B cell (primary cell): Measurements from ENCODE around the gene CACHD1. TPM values are rescaled to one million over a fixed set of nuclear protein-coding genes. Genes with fewer than 3 reads are reported as not detected.

Source experiments
- ATAC-seq: fragments of 200-7000 bp; cut with Tn5 transposase; one replicate; pipeline ENCODE4 v1.10.0; 2021; ENCODE audit warnings: low read depth, mild to moderate bottlenecking, moderate number of reproducible peaks, moderate library complexity
- CTCF ChIA-PET: fragments of 350-600 bp; sonication (Branson Sonifier 250); formaldehyde crosslinking; loops from one replicate; lab custom pipeline; 2021; ENCODE audit warnings: antibody characterized with exemption, inconsistent platforms; lab: Charles Lee
- POLR2A ChIA-PET: fragments of 350-600 bp; sonication (Branson Sonifier 250); formaldehyde crosslinking; loops from one replicate; lab custom pipeline; 2021; ENCODE audit warnings: antibody characterized with exemption; lab: Charles Lee
- DNase-seq: peaks from one replicate; pipeline ENCODE4 v3.0.0; 2013
- H2AFZ ChIP-seq: 2 replicates; pipeline ENCODE4 v1.6.1; 2012; ENCODE audit warnings: mild to moderate bottlenecking, low read depth, low read length; ENCODE audit not compliant: insufficient read depth, poor library complexity, severe bottlenecking
- H3K27ac ChIP-seq, 2 donors: 1 replicate in 1 of 2; 2 replicates in 1 of 2; pipeline ENCODE4 v1.5.1; 2012 to 2013; ENCODE audit warnings: low read length in 2 of 2, mild to moderate bottlenecking in 2 of 2, moderate library complexity in 1 of 2
- H3K27me3 ChIP-seq, 4 experiments: fragments of 200-600 bp in 1 of 4; sonication (generic) in 1 of 4; replicated peaks in 1 of 4; 1 replicate in 2 of 4; 2 replicates in 2 of 4; pipeline versions ENCODE4 v1.6.1 to v1.7.0; 2013 to 2016; ENCODE audit warnings: low read length in 3 of 4, mild to moderate bottlenecking in 2 of 4, mixed read lengths in 1 of 4, moderate library complexity in 1 of 4; ENCODE audit not compliant: insufficient read depth in 4 of 4, control insufficient read depth in 3 of 4; ENCODE audit errors: control extremely low read depth in 1 of 4
- H3K36me3 ChIP-seq, 2 experiments: replicated peaks in 1 of 2; 1 replicate in 1 of 2; 2 replicates in 1 of 2; pipeline versions ENCODE4 v1.6.1 to v1.7.1; 2013; ENCODE audit warnings: low read length in 1 of 2; ENCODE audit not compliant: insufficient read depth in 2 of 2, control insufficient read depth in 1 of 2; ENCODE audit errors: control extremely low read depth in 1 of 2, extremely low read depth in 1 of 2
- H3K4me1 ChIP-seq, 2 donors: fragments of 200-600 bp in 1 of 2; sonication (generic) in 1 of 2; 1 replicate in 1 of 2; 2 replicates in 1 of 2; pipeline versions ENCODE4 v1.5.1 to v1.6.1; 2013 to 2017; ENCODE audit warnings: low read length in 2 of 2; ENCODE audit not compliant: control insufficient read depth in 2 of 2, insufficient read depth in 2 of 2
- H3K4me2 ChIP-seq: replicated peaks from 2 replicates; pipeline ENCODE3; 2012; ENCODE audit warnings: mild to moderate bottlenecking, low read depth, low read length; ENCODE audit not compliant: poor library complexity, severe bottlenecking
- H3K4me3 ChIP-seq, 5 experiments: fragments of 200-600 bp in 1 of 5; sonication (generic) in 1 of 5; 1 replicate in 3 of 5; 2 replicates in 2 of 5; pipeline versions ENCODE4 v1.5.1 to v1.7.0; 2011 to 2016; ENCODE audit warnings: low read length in 4 of 5, mild to moderate bottlenecking in 4 of 5, low read depth in 2 of 5, control low read depth in 1 of 5, moderate library complexity in 1 of 5; ENCODE audit not compliant: insufficient read depth in 1 of 5; ENCODE audit errors: control extremely low read depth in 1 of 5, extremely low read depth in 1 of 5
- H3K79me2 ChIP-seq: fragments of 200-600 bp; sonication (generic); one replicate; pipeline ENCODE4 v1.6.0; 2016; ENCODE audit warnings: low read length; ENCODE audit not compliant: control insufficient read depth, insufficient read depth
- H3K9ac ChIP-seq: fragments of 200-600 bp; sonication (generic); 2 replicates; pipeline ENCODE4 v1.6.1; 2017; ENCODE audit warnings: mild to moderate bottlenecking, low read length, moderate library complexity
- H3K9me3 ChIP-seq, 3 donors: one replicate each; pipeline versions ENCODE4 v1.6.1 to v1.7.1; 2013; ENCODE audit warnings: low read length in 2 of 3; ENCODE audit not compliant: control insufficient read depth in 2 of 3, insufficient read depth in 1 of 3; ENCODE audit errors: control extremely low read depth in 1 of 3
- H4K20me1 ChIP-seq: 2 replicates; pipeline ENCODE4 v1.6.0; 2012; ENCODE audit warnings: mild to moderate bottlenecking, low read length; ENCODE audit not compliant: insufficient read depth, control insufficient read depth, poor library complexity, severe bottlenecking
- H3K27ac Mint-ChIP-seq: one replicate; pipeline ENCODE4 v1.8.0; 2021; ENCODE audit warnings: mixed read lengths
- H3K27me3 Mint-ChIP-seq: one replicate; pipeline ENCODE4 v1.8.0; 2021; ENCODE audit warnings: mixed read lengths
- H3K4me1 Mint-ChIP-seq: one replicate; pipeline ENCODE4 v1.8.0; 2021; ENCODE audit warnings: mixed read lengths
- H3K4me3 Mint-ChIP-seq: one replicate; pipeline ENCODE4 v1.8.0; 2021; ENCODE audit warnings: mixed read lengths
- H3K9me3 Mint-ChIP-seq: one replicate; pipeline ENCODE4 v1.8.0; 2022; ENCODE audit warnings: mixed read lengths; ENCODE audit not compliant: insufficient read depth
- CTCF ChIP-seq: fragments of 200-600 bp; IDR thresholded peaks from one replicate; pipeline ENCODE4 v1.8.0; 2022; ENCODE audit warnings: antibody characterized with exemption, mild to moderate bottlenecking
- EZH2 ChIP-seq: IDR thresholded peaks from 2 replicates; pipeline ENCODE4 v1.6.1; 2012; ENCODE audit warnings: borderline replicate concordance, low read depth, mild to moderate bottlenecking, moderate library complexity, low read length; ENCODE audit not compliant: insufficient read depth, poor library complexity, severe bottlenecking
- WGBS: methylation state at CpG from one replicate; pipeline ENCODE4 v1.1.5; 2013; ENCODE audit warnings: missing lambda C conversion rate; ENCODE audit not compliant: insufficient coverage; 5-methylcytosine and 5-hydroxymethylcytosine counted together
- intact Hi-C: fragments of 100-400 bp; cut with micrococcal nuclease; formaldehyde crosslinking; loops from one replicate; pipeline ENCODE4 v1.10.0; 2022
- polyA plus RNA-seq: library from polyadenylated mRNA; depleted of rRNA; stranded (reverse); fragments of >200 nt; gene quantifications from 2 replicates; pipeline ENCODE4 v1.2.3, GENCODE V29; 2012
- total RNA-seq, 2 donors: library from RNA; stranded (reverse); fragments of 120-200 nt in 1 of 2; gene quantifications; 1 replicate in 1 of 2; 2 replicates in 1 of 2; pipeline versions ENCODE4 v1.2.3 to v1.2.4, GENCODE V29; 2013 to 2022

Gene CACHD1
- total and polyA plus RNA-seq, 2 donors (not counting 1 experiment from before 2014, with no cell fraction given), result not detected

- no peaks in the 10 kb centered on the region for H3K9me3 ChIP-seq
- no peaks in the 10 kb centered on the region for H4K20me1 ChIP-seq
- no peaks in the 10 kb centered on the region for H3K36me3 ChIP-seq
- no peaks in the 10 kb centered on the region for H3K9me3 Mint-ChIP-seq
- no peak overlapping the region for H3K4me3 ChIP-seq
- ChIA-PET POLR2A (no interaction called here), CTCF (no interaction called here)
- no peak for TF ChIP-seq CTCF
- TF ChIP-seq EZH2, result no peak
- intact Hi-C loops, result no loop called here
- no peaks in the 10 kb centered on the region for H3K4me1 Mint-ChIP-seq
- H3K9ac ChIP-seq, result no peak overlapping the region
- H3K27ac ChIP-seq, result no peak overlapping the region
- H3K4me2 ChIP-seq, result no peak overlapping the region
- no peaks in the 10 kb centered on the region for H3K79me2 ChIP-seq
- H3K4me1 ChIP-seq, result no peaks in the 10 kb centered on the region
- DNase-seq (no peak), ATAC-seq (no peak)
- no peaks in the 10 kb centered on the region for H3K27me3 ChIP-seq
- no peak overlapping the region for H2AFZ ChIP-seq
- no CpG with 5 or more reads among the region's 1 CpG for WGBS
- H3K4me3 Mint-ChIP-seq, result no peak overlapping the region
- no peak overlapping the region for H3K27ac Mint-ChIP-seq
- peaks cover 18% of the 10 kb centered on the region for H3K27me3 Mint-ChIP-seq
Observed at GRCh38 chr1:64555947-64556346, 86.0 kb downstream of the CACHD1 start.

- CTCF ChIA-PET, result no interaction called here
- Mint-ChIP-seq H3K27ac (no peak overlapping the region), H3K4me1 (no peaks in the 10 kb centered on the region), H3K4me3 (no peak overlapping the region), H3K9me3 (no peaks in the 10 kb centered on the region), H3K27me3 (peaks cover 13% of the 10 kb centered on the region)
- H3K9ac ChIP-seq, result no peak overlapping the region
- ATAC-seq (no peak), DNase-seq (no peak)
- intact Hi-C loops, result no loop called here
- POLR2A ChIA-PET, result no interaction called here
- H3K4me2 ChIP-seq, result no peak overlapping the region
- H3K27ac ChIP-seq, result no peak overlapping the region
- no CpG with 5 or more reads among the region's 2 CpGs for WGBS
- no peaks in the 10 kb centered on the region for H4K20me1 ChIP-seq
- no peaks in the 10 kb centered on the region for H3K9me3 ChIP-seq
- no peaks in the 10 kb centered on the region for H3K27me3 ChIP-seq
- H2AFZ ChIP-seq, result no peak overlapping the region
- H3K79me2 ChIP-seq, result no peaks in the 10 kb centered on the region
- H3K4me3 ChIP-seq, result no peak overlapping the region
- TF ChIP-seq EZH2 (no peak), CTCF (no peak)
- no peaks in the 10 kb centered on the region for H3K4me1 ChIP-seq
- no peaks in the 10 kb centered on the region for H3K36me3 ChIP-seq
Observed at GRCh38 chr1:64561993-64562392, 92.1 kb downstream of the CACHD1 start.
